HG02840 (cell line): ENCODE data around the gene HSF4.

Experiments used
- ATAC-seq: cut with Tn5 transposase; IDR thresholded peaks from one replicate; pipeline ENCODE4 v1.9.1; 2021; ENCODE audit warnings: mild to moderate bottlenecking, moderate library complexity, moderate number of reproducible peaks; ENCODE audit not compliant: unreplicated experiment, low FRiP score

HSF4 gene

GRCh38 chr16:67198238-67198734 is 33.7 kb downstream of the HSF4 start:
- ATAC-seq: no peak

GRCh38 chr16:67199011-67199807 is 34.7 kb downstream of the HSF4 start, which contains the start of gene ELMO3:
Gene ELMO3 (plus strand): TSS chr16:67199131. CDS start chr16:67199327, 196 bp downstream.
- no peak for ATAC-seq

DNA sequence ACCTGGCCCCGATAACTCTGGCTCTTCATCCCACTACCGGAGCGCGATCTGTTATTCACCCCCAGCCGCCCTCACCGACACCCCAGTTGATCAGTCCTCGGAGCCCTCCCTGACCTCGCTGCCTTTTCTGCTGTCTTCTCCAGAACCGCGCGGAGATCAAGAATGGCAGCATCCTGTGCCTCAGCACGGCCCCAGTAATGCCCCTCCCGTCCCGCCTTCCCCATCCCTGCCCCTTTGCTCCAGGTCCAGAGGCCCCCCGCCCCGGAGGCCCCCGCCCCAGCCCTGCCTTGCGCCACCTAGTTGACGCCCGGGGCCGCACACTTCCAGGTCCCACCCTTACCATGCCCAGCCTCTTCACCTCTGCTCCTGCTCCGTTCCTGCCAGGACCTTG is 35.3 kb downstream of the HSF4 start:
- ATAC-seq: no peak

GRCh38 chr16:67200491-67200890 is 35.9 kb downstream of the HSF4 start:
- ATAC-seq: no peak

- ATAC-seq: no peak
Observed at GRCh38 chr16:67201411-67202345, 37.1 kb downstream of the HSF4 start.

DNA sequence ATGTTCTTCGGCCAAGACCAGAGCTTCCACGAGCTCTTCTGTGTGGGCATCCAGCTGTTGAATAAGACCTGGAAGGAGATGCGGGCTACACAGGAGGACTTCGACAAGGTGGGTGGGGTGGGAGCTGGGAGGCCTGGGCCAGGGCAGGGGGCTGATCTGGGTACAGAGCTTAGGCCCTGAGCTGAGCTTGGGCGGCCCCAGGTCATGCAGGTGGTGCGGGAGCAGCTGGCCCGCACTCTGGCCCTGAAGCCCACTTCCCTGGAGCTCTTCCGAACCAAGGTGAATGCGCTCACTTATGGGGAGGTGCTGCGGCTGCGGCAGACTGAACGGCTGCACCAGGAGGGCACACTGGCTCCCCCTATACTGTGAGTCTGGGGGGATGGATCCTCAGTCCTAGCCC is 37.9 kb downstream of the HSF4 start:
- no peak for ATAC-seq

GRCh38 chr16:67202956-67203493 is 38.5 kb downstream of the HSF4 start:
- ATAC-seq: no peak

GRCh38 chr16:67204076-67204475 is 39.5 kb downstream of the HSF4 start:
- ATAC-seq: no peak

DNA sequence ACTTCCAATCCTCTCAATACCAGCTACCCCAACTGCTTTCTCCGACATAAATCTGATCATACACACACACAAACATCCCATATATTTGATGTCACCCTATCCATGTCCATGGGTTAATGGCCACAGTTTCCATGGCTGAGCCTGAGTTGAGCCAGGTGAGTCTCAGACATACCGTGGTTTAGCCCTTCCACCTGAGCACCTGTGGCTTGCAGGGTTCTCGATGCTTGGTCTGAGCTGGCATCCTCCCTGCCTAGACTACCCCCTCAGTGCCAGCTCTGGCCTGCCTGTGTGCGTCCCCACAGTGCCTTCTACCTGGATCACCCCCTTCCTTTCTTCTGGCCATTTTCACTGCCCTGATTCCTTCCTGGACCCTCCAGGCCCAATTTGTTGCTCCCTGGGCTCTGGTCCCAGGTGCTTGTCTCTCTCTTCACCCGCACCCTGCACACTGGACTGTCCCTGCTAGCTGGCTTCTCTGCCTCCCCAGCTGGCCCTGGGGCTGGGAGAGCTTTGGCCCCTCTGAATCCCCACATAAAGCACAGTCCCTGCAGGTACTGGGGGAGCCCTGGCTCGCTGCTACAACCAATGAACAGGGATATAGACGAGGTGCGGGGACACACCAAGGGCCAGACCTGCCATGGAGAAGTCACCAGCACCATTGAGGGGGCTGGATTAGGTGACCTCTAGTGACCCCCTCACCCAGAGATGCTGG is 41.7 kb downstream of the HSF4 start:
- no peak for ATAC-seq

- ATAC-seq: no peak
Observed at GRCh38 chr16:67206838-67207248, 42.3 kb downstream of the HSF4 start.

DNA sequence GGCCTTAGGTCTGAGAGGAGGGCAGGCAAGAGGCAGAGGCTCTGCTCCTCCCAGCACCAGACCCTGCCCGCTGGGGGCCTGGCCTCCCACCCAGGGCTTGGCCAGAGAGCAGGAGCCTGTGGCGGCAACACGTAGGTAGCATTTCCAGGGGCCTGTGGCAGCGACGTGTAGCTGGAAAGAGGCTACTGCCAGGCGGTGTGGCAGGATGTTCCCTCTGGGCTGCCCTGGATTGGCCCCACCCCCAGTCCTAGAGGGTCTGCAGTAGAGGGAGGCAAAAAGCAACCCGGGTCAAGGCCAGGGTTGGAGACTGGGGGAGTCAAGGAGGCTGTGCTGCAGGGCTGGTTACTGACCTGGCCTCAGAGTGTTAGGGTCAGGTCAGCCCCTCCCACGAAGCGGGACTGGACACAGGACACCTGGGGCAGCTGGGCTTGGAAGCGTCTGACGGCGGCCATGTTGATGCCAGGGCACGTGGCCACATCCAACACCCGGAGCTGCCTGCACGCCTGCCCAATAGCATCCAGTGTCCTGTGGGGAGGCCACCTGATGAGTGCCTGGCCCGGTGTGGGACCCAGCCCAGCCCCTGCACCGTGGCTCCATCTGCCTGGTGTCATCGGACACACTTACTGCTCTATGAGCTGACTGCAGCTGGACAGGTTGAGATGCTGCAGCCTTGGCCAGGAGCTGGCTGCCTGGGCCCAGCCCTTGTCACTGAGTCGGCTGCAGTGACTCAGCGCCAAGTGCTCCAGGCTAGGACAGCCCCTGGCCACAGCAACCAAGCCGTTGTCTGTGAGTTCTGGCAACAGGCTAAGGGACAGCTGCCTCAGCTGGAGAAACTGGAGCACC is 42.9 kb downstream of the HSF4 start:
- no peak for ATAC-seq

DNA sequence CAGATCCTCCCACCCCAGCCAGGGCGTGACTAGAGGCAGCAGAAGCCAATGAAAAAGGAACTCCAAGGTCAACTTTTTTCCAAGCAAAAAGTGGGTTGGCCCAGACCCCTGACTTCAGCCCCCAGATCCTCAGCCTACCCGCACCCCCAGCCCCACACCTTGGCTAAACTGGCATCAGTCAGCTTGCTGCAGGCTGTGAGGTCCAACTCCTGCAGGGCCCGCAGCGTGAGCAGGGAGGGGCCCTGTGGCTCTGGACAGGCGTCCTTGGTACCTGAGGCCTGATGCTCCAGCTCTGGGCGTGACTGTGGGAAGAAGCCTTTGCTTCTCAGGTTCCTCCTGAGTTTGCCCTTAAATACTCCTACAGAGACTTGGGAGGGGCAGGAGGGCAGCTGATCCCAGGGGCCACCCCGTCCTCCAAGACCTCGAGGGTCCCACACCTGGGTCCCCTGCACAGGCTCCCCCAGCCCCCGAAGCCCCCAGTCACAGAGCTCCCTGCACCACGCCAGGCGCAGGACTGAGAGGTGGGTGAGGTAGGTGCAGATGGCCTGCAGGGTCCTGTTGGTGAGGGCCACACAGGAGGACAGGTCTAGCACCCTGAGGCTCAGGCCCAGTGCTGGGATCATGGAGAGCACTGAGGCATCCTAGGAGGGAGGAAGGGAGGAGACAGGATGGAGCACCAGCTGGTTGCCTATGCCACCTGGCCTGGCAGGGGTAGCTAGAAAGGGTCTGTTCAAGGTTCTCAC is 43.8 kb downstream of the HSF4 start:
- no peak for ATAC-seq

DNA sequence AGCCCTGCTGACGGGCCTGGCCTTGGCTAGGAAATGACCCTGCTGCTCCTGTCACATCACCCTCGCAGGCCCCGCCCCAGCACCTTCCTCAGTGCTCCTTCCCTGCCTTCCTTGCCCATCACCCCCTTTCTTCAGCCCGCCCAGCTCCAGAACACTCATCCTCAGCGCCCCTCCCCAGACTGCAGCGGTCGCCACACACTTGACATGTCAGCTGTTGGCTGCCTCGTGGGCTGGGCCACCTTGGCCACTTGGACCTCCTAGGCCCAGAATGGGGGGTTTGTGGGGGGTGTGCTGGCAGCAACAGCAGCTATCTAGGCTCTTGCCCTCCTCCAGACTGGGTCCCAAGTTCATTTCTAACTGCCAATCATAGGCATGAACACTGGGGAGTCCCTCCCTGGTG is 45.0 kb downstream of the HSF4 start:
- ATAC-seq: no peak

DNA sequence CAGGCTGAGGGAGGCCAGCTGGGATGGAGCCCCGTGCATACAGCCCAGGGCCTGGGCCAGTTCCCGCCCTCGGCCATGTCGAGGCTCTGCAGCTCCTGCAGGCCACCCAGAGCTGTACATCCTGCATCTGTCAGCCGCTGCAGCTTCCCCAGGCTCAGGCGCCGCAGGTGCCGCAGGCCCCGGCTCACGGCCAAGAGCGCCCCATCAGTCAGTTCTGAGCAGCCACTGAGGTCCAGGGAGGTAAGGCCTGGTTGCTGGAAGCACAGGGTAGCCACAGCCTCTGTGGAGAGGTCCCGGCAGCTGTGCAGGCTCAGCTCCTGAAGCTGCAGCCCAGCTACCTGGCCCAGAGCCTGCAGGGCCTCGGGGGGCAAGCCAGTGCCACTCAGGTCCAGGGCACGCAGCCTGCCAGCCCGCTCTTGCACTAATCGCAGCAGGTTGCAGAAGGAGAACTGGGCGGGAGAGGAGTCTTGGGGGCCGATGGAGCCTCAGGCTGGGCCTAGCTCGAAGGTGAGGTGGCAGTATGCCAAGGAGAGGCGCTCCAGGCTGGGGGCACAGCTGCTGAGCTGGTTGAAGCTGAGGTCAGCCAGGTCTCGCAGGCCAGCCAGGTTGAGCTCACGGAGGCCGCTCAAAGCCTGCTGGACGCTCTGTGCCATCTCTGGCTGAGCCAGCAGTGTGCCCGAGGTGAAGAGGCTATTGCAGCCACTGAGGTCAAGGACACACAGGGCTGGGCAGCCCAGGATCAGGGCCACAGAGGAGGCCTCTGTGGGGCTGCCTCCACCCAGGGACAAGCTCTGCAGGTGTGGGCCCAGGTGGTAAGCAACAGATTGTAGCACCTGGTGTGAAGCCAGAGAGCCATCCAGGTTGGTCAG is 45.8 kb downstream of the HSF4 start:
- no peak for ATAC-seq

DNA sequence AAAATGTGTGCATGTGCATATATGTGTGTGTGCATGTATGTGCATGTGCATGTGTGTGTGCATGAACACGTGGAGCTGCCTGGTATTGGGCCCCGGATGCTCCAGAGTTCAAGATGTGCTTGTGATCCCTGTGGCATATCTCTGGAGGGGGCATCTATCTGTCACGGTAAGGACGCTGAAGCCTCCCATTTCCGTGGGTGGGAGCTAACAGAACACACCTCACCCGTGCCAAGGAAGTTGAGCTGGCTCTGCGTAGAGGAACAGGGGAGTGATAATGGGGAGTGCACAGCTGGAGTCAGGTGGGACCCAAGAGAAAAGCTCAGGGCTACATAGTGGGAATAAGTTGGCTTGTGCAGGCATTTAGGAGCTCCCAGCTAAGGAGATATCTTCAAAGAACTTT is 47.1 kb downstream of the HSF4 start:
- no peak for ATAC-seq

DNA sequence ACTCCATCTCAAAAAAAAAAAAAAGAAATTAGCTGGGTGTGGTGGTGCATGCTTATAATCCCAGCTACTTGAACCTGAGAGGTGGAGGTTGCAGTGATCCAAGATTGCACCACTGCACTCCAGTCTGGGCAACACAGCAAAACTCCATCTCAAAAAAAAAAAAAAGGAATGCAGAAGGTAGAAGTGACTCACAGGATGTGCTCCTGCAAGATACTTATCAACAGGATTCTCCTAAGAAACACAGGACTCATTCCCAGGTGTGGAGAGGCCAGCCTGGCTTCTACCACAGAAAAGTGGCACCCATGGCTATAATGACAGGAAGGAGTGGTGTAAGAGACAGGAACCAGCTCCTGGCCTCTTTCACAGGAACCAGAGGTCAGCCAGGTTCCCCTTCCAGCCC is 48.2 kb downstream of the HSF4 start:
- no peak for ATAC-seq

DNA sequence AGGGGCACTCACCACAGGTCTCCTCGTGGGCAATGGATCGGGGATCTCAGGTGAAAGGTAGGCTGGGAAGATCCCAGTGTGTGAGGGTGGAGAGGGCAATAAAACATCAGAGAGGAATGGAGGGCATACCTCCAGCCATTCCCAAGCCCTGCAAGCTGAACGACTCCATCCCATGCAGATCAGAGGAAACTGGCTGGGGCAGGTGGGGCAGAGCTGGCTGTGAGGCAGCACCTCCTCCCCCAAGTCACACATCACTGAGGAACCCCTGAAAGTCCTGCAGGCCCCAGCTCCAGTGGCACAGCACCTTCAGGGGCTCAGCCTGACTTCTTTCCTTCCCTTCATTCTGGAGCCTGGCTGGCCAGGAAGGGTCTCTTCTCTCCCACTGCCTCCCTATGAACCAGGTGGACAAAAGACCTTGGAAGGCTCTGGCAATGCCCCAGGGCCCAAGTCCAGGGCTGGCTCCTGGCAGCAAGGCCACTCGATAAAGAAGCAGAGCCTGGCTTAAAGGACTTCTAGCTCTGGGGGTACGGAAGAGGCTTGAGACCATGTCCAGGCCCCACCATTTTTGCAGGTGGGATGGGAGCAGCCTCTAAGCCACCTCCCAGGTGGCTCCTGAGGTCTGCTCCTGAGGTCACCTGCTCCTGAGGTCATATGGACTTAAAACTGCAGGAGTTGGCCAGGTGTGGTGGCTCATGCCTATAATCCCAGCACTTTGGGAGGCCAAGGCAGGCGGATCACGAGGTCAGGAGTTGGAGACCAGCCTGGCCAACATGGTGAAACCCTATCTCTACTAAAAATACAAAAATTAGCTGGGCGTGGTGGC is 48.9 kb downstream of the HSF4 start:
- no peak for ATAC-seq
